Measurements from ENCODE around the gene IL17RE.

IL17RE gene

DNA sequence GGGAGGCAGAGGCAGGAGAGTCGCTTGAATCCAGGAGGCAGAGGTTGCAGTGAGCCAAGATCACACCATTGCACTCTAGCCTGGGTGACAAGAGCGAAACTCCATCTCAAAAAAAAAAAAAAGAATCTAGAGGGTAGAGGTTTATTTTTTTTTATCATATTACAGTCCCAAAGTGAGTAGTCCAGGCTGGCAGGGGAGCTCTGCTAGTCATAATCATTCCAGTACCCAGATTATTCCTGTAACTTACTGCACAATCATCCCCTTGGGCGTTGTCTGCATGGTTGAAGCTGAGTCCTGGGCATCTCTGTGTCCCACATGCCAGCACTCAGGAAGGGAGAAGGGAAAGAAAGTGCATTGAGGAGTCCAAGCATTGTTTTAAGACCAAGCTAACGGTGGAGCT lies 39.5 kb downstream of the IL17RE start:
- Histone ChIP-seq H3K27me3 (ENCODE audit: insufficient read depth, poor library complexity, severe bottlenecking) (no peaks in the 10 kb centered on the region), H3K36me3 (ENCODE audit: low read depth) (peaks cover 14% of the 10 kb centered on the region), H3K4me3 (ENCODE audit: severe bottlenecking) (no peak overlapping the region), H3K27ac (ENCODE audit: poor library complexity, severe bottlenecking) (no peak overlapping the region), H3K9me3 (ENCODE audit: severe bottlenecking) (no peaks in the 10 kb centered on the region), H3K4me1 (ENCODE audit: insufficient read depth, poor library complexity, severe bottlenecking) (no peaks in the 10 kb centered on the region)
- DNase-seq (ENCODE audit: low spot score) (peak; percentile 18), ATAC-seq (ENCODE audit: low read depth) (no peak)
- TF ChIP-seq, protein P1, sequence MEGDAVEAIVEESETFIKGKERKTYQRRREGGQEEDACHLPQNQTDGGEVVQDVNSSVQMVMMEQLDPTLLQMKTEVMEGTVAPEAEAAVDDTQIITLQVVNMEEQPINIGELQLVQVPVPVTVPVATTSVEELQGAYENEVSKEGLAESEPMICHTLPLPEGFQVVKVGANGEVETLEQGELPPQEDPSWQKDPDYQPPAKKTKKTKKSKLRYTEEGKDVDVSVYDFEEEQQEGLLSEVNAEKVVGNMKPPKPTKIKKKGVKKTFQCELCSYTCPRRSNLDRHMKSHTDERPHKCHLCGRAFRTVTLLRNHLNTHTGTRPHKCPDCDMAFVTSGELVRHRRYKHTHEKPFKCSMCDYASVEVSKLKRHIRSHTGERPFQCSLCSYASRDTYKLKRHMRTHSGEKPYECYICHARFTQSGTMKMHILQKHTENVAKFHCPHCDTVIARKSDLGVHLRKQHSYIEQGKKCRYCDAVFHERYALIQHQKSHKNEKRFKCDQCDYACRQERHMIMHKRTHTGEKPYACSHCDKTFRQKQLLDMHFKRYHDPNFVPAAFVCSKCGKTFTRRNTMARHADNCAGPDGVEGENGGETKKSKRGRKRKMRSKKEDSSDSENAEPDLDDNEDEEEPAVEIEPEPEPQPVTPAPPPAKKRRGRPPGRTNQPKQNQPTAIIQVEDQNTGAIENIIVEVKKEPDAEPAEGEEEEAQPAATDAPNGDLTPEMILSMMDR (IDR thresholded peaks at IDR 0.05; ENCODE audit: poor library complexity, severe bottlenecking), result no peak

- ATAC-seq (ENCODE audit: low read depth), result no peak
- H3K27ac ChIP-seq (ENCODE audit: poor library complexity, severe bottlenecking), result no peak overlapping the region
- H3K27me3 ChIP-seq (ENCODE audit: insufficient read depth, poor library complexity, severe bottlenecking), result no peaks in the 10 kb centered on the region
- no peak overlapping the region for H3K4me3 ChIP-seq (ENCODE audit: severe bottlenecking)
- no peaks in the 10 kb centered on the region for H3K9me3 ChIP-seq (ENCODE audit: severe bottlenecking)
- DNase-seq (ENCODE audit: low spot score), result peak; percentile 33
- TF ChIP-seq, protein P1 (IDR thresholded peaks at IDR 0.05; ENCODE audit: poor library complexity, severe bottlenecking), result no peak
- H3K4me1 ChIP-seq (ENCODE audit: insufficient read depth, poor library complexity, severe bottlenecking), result no peaks in the 10 kb centered on the region
- peaks cover 6% of the 10 kb centered on the region; the same call in 1 of the 2 replicates for H3K36me3 ChIP-seq (ENCODE audit: low read depth)
Observed at GRCh38 chr3:9942934-9943690, 40.5 kb downstream of the IL17RE start.

DNA sequence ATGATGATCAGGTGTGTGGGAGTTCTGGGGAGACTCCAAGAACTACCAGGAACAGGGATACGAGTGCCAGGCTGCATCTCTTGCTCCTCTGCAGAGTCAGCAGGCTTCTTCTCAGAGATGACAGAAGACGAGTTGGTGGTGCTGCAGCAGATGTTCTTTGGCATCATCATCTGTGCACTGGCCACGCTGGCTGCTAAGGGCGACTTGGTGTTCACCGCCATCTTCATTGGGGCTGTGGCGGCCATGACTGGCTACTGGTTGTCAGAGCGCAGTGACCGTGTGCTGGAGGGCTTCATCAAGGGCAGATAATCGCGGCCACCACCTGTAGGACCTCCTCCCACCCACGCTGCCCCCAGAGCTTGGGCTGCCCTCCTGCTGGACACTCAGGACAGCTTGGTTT lies 41.6 kb downstream of the IL17RE start:
- ATAC-seq (ENCODE audit: low read depth) (no peak), DNase-seq (ENCODE audit: low spot score) (peak; percentile 53)
- H3K4me1 ChIP-seq (ENCODE audit: insufficient read depth, poor library complexity, severe bottlenecking), result no peaks in the 10 kb centered on the region
- TF ChIP-seq, protein P1 (IDR thresholded peaks at IDR 0.05; ENCODE audit: poor library complexity, severe bottlenecking), result no peak
- H3K27me3 ChIP-seq (ENCODE audit: insufficient read depth, poor library complexity, severe bottlenecking), result no peaks in the 10 kb centered on the region
- H3K27ac ChIP-seq (ENCODE audit: poor library complexity, severe bottlenecking), result no peak overlapping the region
- no peak overlapping the region for H3K4me3 ChIP-seq (ENCODE audit: severe bottlenecking)
- peaks cover 10% of the 10 kb centered on the region; the same call in 1 of the 2 replicates for H3K36me3 ChIP-seq (ENCODE audit: low read depth)
- H3K9me3 ChIP-seq (ENCODE audit: severe bottlenecking), result no peaks in the 10 kb centered on the region

- peak; percentile 12 for DNase-seq (ENCODE audit: low spot score)
- peaks cover 10% of the 10 kb centered on the region; the same call in 1 of the 2 replicates for H3K36me3 ChIP-seq (ENCODE audit: low read depth)
- TF ChIP-seq, protein P1 (IDR thresholded peaks at IDR 0.05; ENCODE audit: poor library complexity, severe bottlenecking), result no peak
- no peak overlapping the region for H3K4me3 ChIP-seq (ENCODE audit: severe bottlenecking)
- H3K27me3 ChIP-seq (ENCODE audit: insufficient read depth, poor library complexity, severe bottlenecking), result no peaks in the 10 kb centered on the region
- no peaks in the 10 kb centered on the region for H3K9me3 ChIP-seq (ENCODE audit: severe bottlenecking)
- H3K27ac ChIP-seq (ENCODE audit: poor library complexity, severe bottlenecking), result no peak overlapping the region
- no peak for ATAC-seq (ENCODE audit: low read depth)
- no peaks in the 10 kb centered on the region for H3K4me1 ChIP-seq (ENCODE audit: insufficient read depth, poor library complexity, severe bottlenecking)
Observed at GRCh38 chr3:9945358-9945757, 42.7 kb downstream of the IL17RE start.
